ENCODE results near the gene ADGRD1.

- TF ChIP-seq EZH2 (IDR thresholded peaks at IDR 0.05; ENCODE audit: borderline replicate concordance, low read length) (no peak), CTCF (IDR thresholded peaks at IDR 0.05; ENCODE audit: low read length) (no peak)
Observed at GRCh38 chr12:131033886-131034482, 80.3 kb downstream of the ADGRD1 start.

Measured in OCI-LY1 (cell line).